Mammary epithelial cell (primary cell): ENCODE data around the gene FZD7.

Source experiments
- CTCF ChIP-seq, 2 donors: IDR thresholded peaks in 1 of 2; conservative IDR thresholded peaks in 1 of 2; 2 replicates each; pipeline ENCODE4 v1.5.1; 2011 to 2012; ENCODE audit warnings: inconsistent platforms in 2 of 2, low read length in 2 of 2, mild to moderate bottlenecking in 2 of 2, control low read depth in 1 of 2, low read depth in 1 of 2; ENCODE audit not compliant: insufficient read depth in 1 of 2; ENCODE audit errors: extremely low read depth in 1 of 2
- EZH2 ChIP-seq: IDR thresholded peaks from 2 replicates; pipeline ENCODE4 v1.6.1; 2012; ENCODE audit warnings: low read length, inconsistent platforms, borderline replicate concordance

- TF ChIP-seq CTCF (conservative IDR thresholded peaks at IDR 0.05 in 1 of 2, IDR thresholded peaks at IDR 0.05 in 1 of 2; ENCODE audit: extremely low read depth in 1 of 2, insufficient read depth in 1 of 2, low read depth in 1 of 2, low read length in 2 of 2) (no peak), EZH2 (no peak)
Measured at GRCh38 chr2:202024871-202025270, 8.8 kb upstream of the FZD7 start.
